ENCODE measurements around the gene NLRP6. TPM values are rescaled to one million over a fixed set of nuclear protein-coding genes. Genes with fewer than 3 reads are reported as not detected.

NLRP6 gene
- total and polyA plus RNA-seq, 2 of the 4 experiments (the other 2 are of a cell fraction): not detected

- H3K18ac ChIP-seq (ENCODE audit: low read depth, low read length): no peak overlapping the region
- H3K9ac ChIP-seq (ENCODE audit: low read depth, low read length): no peak overlapping the region
- no peak overlapping the region for H4K8ac ChIP-seq (ENCODE audit: low read depth in 2 of 2, low read length in 2 of 2)
- dilution Hi-C loops (cut with HindIII; ENCODE audit: low sequenced_read_pairs, unreplicated experiment): no loop called here
- H3K4ac ChIP-seq (ENCODE audit: low read depth, low read length): no peak overlapping the region
- POLR2A ChIA-PET (ENCODE audit: unreplicated experiment): no interaction called here
- no peaks in the 10 kb centered on the region for H3K36me3 ChIP-seq (ENCODE audit: control insufficient read depth, insufficient read depth, low read length)
- H4K91ac ChIP-seq (ENCODE audit: insufficient read depth, low read depth, low read length): no peak overlapping the region
- peaks cover 0 to under 1% of the 10 kb centered on the region in 2 experiments; a peak in 2 of 4 replicates for H3K79me1 ChIP-seq (ENCODE audit: low read depth in 1 of 2, low read length in 2 of 2)
- ATAC-seq (ENCODE audit: low read depth): no peak
- H4K5ac ChIP-seq (ENCODE audit: low read depth, low read length): no peak overlapping the region
- H3K9me3 ChIP-seq (ENCODE audit: control insufficient read depth, insufficient read depth, low read length): no peaks in the 10 kb centered on the region
- CTCF ChIA-PET: no interaction called here
- no peak overlapping the region for H2AK5ac ChIP-seq (ENCODE audit: low read depth, low read length)
- peaks cover 59% of the 10 kb centered on the region for H3K27me3 ChIP-seq (ENCODE audit: control insufficient read depth, insufficient read depth, low read length)
- no peak overlapping the region for H3K14ac ChIP-seq (replicated peaks; ENCODE audit: low read depth, low read length)
- no peak overlapping the region for H3K27ac ChIP-seq (ENCODE audit: insufficient read depth, low read length)
- BruUV-seq (replicated peaks): no TSS peak
- H3K4me3 ChIP-seq (ENCODE audit: insufficient read depth, low read depth, low read length): no peak overlapping the region
- no peak overlapping the region for H2BK5ac ChIP-seq (ENCODE audit: low read depth, low read length, poor library complexity, severe bottlenecking)
- H2BK20ac ChIP-seq (ENCODE audit: low read depth, low read length): no peak overlapping the region
- in situ Hi-C loops (cut with MboI; ENCODE audit: low sequenced_read_pairs): loop anchor here (10.0 kb wide), 1 partner anchor 60 kb away; no protein-coding TSS in a partner anchor
- no peak overlapping the region for H2AK9ac ChIP-seq (replicated peaks; ENCODE audit: low read depth, low read length, poor library complexity)
- H3K4me2 ChIP-seq (ENCODE audit: low read depth, low read length): no peak overlapping the region
- no peak overlapping the region for H3K23ac ChIP-seq (ENCODE audit: low read depth, low read length)
- no peak overlapping the region for H2BK15ac ChIP-seq (ENCODE audit: low read depth, low read length)
- no peaks in the 10 kb centered on the region for H3K9me1 ChIP-seq (ENCODE audit: insufficient read depth, low read length)
- no peak for TF ChIP-seq NFE2L2 (IDR thresholded peaks at IDR 0.05; ENCODE audit: low read depth, low read length)
- TF ChIP-seq RAD21 (IDR thresholded peaks at IDR 0.05; ENCODE audit: low read length): no peak
- TF ChIP-seq FOS (IDR thresholded peaks at IDR 0.05; ENCODE audit: low read depth, low read length): no peak
- no peak for DNase-seq
- no peak overlapping the region for H3K56ac ChIP-seq (ENCODE audit: extremely low read depth, insufficient read depth, low read length)
- peaks cover 2% of the 10 kb centered on the region; the same call in 1 of the 2 replicates for H3K4me1 ChIP-seq (ENCODE audit: control insufficient read depth, insufficient read depth, low read length)
- no peak overlapping the region for H2AFZ ChIP-seq (replicated peaks; ENCODE audit: low read length, poor library complexity)
- intact Hi-C loops (cut with micrococcal nuclease): no loop called here
- 91% methylated on average over 4 of the region's 24 CpGs; no CpG with 5 or more reads in 1 of the 2 experiments for WGBS, 2 experiments (ENCODE audit: extremely low coverage in 2 of 2, insufficient read length in 1 of 2)
- H4K20me1 ChIP-seq (ENCODE audit: insufficient read depth, low read length): no peaks in the 10 kb centered on the region
- no peak overlapping the region for H2BK120ac ChIP-seq (ENCODE audit: low read depth, low read length)
Observed at GRCh38 chr11:284105-285020, 6.2 kb downstream of the NLRP6 start.
